Measurements from ENCODE around the gene OR52L1.

- no peak for TF ChIP-seq POLR2A (IDR thresholded peaks at IDR 0.05)
- TF ChIP-seq, protein P1, sequence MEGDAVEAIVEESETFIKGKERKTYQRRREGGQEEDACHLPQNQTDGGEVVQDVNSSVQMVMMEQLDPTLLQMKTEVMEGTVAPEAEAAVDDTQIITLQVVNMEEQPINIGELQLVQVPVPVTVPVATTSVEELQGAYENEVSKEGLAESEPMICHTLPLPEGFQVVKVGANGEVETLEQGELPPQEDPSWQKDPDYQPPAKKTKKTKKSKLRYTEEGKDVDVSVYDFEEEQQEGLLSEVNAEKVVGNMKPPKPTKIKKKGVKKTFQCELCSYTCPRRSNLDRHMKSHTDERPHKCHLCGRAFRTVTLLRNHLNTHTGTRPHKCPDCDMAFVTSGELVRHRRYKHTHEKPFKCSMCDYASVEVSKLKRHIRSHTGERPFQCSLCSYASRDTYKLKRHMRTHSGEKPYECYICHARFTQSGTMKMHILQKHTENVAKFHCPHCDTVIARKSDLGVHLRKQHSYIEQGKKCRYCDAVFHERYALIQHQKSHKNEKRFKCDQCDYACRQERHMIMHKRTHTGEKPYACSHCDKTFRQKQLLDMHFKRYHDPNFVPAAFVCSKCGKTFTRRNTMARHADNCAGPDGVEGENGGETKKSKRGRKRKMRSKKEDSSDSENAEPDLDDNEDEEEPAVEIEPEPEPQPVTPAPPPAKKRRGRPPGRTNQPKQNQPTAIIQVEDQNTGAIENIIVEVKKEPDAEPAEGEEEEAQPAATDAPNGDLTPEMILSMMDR (IDR thresholded peaks at IDR 0.05 in 8 of 11, conservative IDR thresholded peaks at IDR 0.05 in 3 of 11): no peak
Measured at GRCh38 chr11:5968394-5968793, 18.4 kb downstream of the OR52L1 start, which contains the start of gene OR56A5.
